Measurements from ENCODE around the gene EFCAB10.

Gene EFCAB10

DNA sequence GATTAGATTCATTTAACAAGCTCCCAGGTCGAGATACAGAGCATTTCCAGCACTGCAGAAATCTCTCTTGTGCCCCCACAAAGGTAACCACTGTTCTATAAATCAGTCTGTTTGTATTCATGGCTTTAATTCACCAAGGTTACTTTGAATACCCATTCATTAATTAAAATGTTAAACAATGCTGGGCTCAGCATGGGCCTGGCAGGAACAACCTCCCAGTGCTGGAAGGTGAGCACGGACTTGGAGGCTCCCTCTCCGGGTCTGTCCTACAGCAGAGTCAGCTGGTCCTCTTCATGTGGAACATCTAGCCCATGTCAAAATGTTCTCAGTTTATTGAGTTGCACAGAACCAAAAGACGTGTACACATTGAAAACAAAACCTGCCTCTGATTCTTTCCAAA, 15.6 kb upstream of the EFCAB10 start:
- TF ChIP-seq, protein P1, sequence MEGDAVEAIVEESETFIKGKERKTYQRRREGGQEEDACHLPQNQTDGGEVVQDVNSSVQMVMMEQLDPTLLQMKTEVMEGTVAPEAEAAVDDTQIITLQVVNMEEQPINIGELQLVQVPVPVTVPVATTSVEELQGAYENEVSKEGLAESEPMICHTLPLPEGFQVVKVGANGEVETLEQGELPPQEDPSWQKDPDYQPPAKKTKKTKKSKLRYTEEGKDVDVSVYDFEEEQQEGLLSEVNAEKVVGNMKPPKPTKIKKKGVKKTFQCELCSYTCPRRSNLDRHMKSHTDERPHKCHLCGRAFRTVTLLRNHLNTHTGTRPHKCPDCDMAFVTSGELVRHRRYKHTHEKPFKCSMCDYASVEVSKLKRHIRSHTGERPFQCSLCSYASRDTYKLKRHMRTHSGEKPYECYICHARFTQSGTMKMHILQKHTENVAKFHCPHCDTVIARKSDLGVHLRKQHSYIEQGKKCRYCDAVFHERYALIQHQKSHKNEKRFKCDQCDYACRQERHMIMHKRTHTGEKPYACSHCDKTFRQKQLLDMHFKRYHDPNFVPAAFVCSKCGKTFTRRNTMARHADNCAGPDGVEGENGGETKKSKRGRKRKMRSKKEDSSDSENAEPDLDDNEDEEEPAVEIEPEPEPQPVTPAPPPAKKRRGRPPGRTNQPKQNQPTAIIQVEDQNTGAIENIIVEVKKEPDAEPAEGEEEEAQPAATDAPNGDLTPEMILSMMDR (IDR thresholded peaks at IDR 0.05; ENCODE audit: low read depth, low read length, missing control alignments) = no peak
- no peak overlapping the region for H3K4me3 ChIP-seq (ENCODE audit: low read depth, low read length)
- DNase-seq (ENCODE audit: low read depth) = no peak

DNA sequence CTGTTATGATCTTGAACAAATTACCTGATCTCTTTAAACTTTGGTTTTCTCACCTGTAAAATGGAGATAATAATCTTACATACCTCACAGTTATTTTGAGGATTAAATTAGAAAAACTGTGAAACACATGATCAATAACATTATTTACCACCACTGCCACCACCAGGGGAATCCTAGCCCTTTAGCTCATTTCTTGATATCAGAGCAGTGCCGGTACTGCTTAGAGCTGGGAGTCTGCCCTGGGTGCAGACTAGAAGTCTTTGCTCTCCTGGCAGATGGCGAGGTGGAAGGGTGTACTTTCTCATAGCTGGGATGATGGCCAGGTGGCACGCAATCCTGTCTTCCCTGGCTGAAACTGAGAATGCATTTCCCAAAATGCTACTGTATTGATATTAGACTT, 12.7 kb upstream of the EFCAB10 start:
- TF ChIP-seq, protein P1 (IDR thresholded peaks at IDR 0.05; ENCODE audit: low read depth, low read length, missing control alignments) = peak; percentile 22
- no peak overlapping the region for H3K4me3 ChIP-seq (ENCODE audit: low read depth, low read length)
- DNase-seq (ENCODE audit: low read depth) = no peak

DNA sequence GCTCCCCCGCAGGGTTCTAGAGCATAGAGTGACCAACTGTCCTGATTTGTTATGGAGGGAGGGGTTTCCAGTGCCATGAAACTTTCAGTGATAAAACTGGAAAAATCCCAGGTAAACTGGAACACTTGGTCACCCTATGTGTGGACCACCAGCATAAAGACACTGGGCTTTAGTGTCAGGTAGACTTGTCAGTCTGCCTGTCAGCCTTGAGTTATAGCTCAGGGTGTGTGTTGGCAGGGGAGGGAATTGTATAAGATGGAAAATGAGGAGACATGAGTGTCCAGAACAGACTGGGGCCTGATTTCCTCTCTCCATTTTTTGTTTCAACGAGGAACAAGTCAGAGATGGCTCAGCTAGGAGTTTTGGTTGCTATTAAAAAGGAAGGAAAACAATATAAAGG, 10.2 kb upstream of the EFCAB10 start:
- DNase-seq (ENCODE audit: low read depth) = no peak
- TF ChIP-seq, protein P1 (IDR thresholded peaks at IDR 0.05; ENCODE audit: low read depth, low read length, missing control alignments) = no peak
- H3K4me3 ChIP-seq (ENCODE audit: low read depth, low read length) = no peak overlapping the region

DNA sequence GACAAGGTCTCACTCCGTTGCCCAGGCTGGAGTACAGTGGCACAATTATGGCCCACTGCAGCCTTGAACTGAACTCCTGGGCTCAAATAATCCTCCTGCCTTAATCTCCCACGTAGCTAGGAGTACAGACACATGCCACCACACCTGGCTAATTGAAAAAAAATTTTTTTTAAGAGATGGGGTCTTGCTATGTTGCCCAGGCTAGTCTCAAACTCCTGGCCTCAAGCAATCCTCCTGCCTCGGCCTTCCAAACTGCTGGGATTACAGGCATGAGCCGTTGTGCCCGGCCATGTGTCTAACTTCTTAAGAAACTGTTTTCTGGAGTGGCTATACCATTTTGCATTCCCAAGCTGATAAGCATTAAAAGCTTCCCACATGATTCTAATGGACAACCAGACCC, 9.5 kb upstream of the EFCAB10 start:
- DNase-seq (ENCODE audit: low read depth) = no peak
- no peak overlapping the region for H3K4me3 ChIP-seq (ENCODE audit: low read depth, low read length)
- TF ChIP-seq, protein P1 (IDR thresholded peaks at IDR 0.05; ENCODE audit: low read depth, low read length, missing control alignments) = no peak

DNA sequence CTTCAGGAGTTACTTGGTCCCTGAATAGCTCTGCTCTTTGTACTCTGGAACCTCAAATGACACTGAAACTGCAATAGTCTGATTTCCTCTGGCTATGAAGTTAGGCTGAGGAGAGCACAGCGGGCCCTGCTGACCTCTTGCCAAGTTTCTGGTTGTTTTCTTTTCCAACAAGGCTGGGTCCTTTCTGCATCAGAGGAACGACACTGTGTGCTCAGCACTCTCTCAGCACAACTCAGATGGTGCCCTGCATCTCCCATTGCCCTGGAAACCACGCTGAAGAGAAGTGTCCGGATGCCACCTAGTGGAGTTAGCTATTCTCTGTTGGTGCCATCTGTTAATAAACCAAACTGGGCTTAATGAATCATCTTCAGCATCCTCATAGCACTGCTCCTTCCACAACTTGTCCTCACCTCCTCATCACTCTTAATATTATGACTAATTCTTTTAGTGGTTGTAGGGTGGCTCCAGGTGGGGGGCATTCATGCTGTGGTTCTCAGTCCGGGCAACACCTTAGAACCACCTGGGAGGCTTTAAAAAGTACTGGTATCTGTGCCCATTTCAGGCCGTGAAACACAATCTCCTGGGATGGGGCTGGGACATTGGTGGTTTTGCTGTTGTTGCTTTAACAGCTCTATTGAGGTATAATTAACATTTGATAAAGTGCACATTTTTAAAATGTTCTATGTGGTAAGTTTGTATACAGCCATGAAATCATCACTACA, 8.2 kb upstream of the EFCAB10 start:
- DNase-seq (ENCODE audit: low read depth) = peak; percentile 30
- no peak overlapping the region for H3K4me3 ChIP-seq (ENCODE audit: low read depth, low read length)
- TF ChIP-seq, protein P1 (IDR thresholded peaks at IDR 0.05; ENCODE audit: low read depth, low read length, missing control alignments) = peak; percentile 80

DNA sequence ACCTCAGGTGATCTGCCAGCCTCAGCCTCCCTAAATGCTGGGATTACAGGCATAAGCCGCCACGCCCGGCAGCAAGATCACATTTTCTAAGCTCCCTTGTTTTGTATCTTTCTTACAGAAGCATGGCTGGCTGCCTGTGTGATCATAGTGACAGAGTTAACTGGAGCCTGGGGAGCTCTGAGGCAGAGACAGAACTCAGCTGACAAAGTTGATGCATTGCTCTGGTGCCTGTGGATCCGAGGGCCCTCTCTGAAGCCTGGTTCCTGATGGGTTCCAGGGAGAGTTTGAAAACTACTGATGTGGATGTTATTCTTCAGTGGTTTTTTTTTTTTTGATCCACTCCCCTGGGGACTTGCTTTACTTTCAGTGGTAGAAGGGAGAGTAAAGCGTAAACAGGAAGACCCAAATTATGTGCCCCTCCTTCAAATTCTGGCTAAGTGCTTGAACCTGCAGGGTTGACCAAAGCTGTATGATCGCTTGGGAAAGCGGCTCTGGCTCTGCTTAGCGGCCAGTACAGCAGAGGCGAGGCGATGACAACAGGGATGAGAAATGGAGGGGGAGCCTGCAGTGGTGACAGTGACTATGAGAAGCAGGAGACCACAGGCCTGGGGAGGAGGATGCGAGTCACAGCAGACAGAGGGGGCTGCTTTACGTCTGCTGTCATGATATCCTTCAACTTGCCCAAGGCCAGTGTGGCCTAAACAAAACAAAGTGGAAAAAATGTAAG, 6.8 kb upstream of the EFCAB10 start:
- no peak overlapping the region for H3K4me3 ChIP-seq (ENCODE audit: low read depth, low read length)
- TF ChIP-seq, protein P1 (IDR thresholded peaks at IDR 0.05; ENCODE audit: low read depth, low read length, missing control alignments) = no peak
- DNase-seq (ENCODE audit: low read depth) = no peak

Data from GM12864 (cell line).